ENCODE results near the gene RAB4A.
"Not testable (repeated sequence)": the region's sequence is repeated elsewhere in the genome, so short reads cannot be mapped to it uniquely, and the experiment has no call there.

Gene RAB4A

GRCh38 chr1:229272164-229273158 lies 1.6 kb downstream of the RAB4A start:
- DNase-seq (ENCODE audit: low read depth), result no peak

- no peak for DNase-seq (ENCODE audit: low read depth)
Measured at GRCh38 chr1:229273507-229274232, 2.8 kb downstream of the RAB4A start.

- DNase-seq (ENCODE audit: low read depth), result no peak
Measured at GRCh38 chr1:229275005-229275404, 4.1 kb downstream of the RAB4A start.

- DNase-seq (ENCODE audit: low read depth), result no peak
Measured at GRCh38 chr1:229278120-229278741, 7.3 kb downstream of the RAB4A start.

- no peak for DNase-seq (ENCODE audit: low read depth)
Measured at GRCh38 chr1:229279242-229279641, 8.3 kb downstream of the RAB4A start.

GRCh38 chr1:229280037-229280828 lies 9.3 kb downstream of the RAB4A start:
- DNase-seq (ENCODE audit: low read depth), result no peak

GRCh38 chr1:229280921-229281320 lies 10.0 kb downstream of the RAB4A start:
- no peak for DNase-seq (ENCODE audit: low read depth)

- DNase-seq (ENCODE audit: low read depth), result no peak
Measured at GRCh38 chr1:229281339-229281926, 10.5 kb downstream of the RAB4A start.

- no peak for DNase-seq (ENCODE audit: low read depth)
Measured at GRCh38 chr1:229282295-229282823, 11.4 kb downstream of the RAB4A start.

- no peak for DNase-seq (ENCODE audit: low read depth)
Measured at GRCh38 chr1:229283183-229283611, 12.3 kb downstream of the RAB4A start.

GRCh38 chr1:229284887-229285286 lies 14.0 kb downstream of the RAB4A start:
- no peak for DNase-seq (ENCODE audit: low read depth)

GRCh38 chr1:229285440-229285839 lies 14.5 kb downstream of the RAB4A start:
- DNase-seq (ENCODE audit: low read depth), result no peak

GRCh38 chr1:229286099-229286766 lies 15.3 kb downstream of the RAB4A start:
- DNase-seq (ENCODE audit: low read depth), result no peak

- no peak for DNase-seq (ENCODE audit: low read depth)
Measured at GRCh38 chr1:229287267-229287666, 16.4 kb downstream of the RAB4A start.

- DNase-seq (ENCODE audit: low read depth), result no peak
Measured at GRCh38 chr1:229288516-229288915, 17.6 kb downstream of the RAB4A start.

- not testable (repeated sequence) for DNase-seq (ENCODE audit: low read depth)
Measured at GRCh38 chr1:229291686-229292085, 20.8 kb downstream of the RAB4A start.

- DNase-seq (ENCODE audit: low read depth), result no peak
Measured at GRCh38 chr1:229293528-229294204, 22.8 kb downstream of the RAB4A start.

- no peak for DNase-seq (ENCODE audit: low read depth)
Measured at GRCh38 chr1:229295745-229296144, 24.8 kb downstream of the RAB4A start.

GRCh38 chr1:229296541-229296941 lies 25.6 kb downstream of the RAB4A start:
- DNase-seq (ENCODE audit: low read depth), result no peak

- DNase-seq (ENCODE audit: low read depth), result no peak
Measured at GRCh38 chr1:229297746-229298145, 26.8 kb downstream of the RAB4A start.

Data from stimulated activated CD8-positive, alpha-beta memory T cell treated with anti-CD3 and anti-CD28 coated beads, Interleukin-12 subunit alpha, Interleukin-12 subunit beta, amount 100 ng/mL, for 1 hour (primary cell).